GM23248 (cell line): ENCODE data around the gene MAGI3.

Experiments used
- EZH2 ChIP-seq: fragments of 200-600 bp; sonication (generic); IDR thresholded peaks from 2 replicates; pipeline ENCODE4 v1.6.1; 2018; ENCODE audit warnings: antibody characterized with exemption, mild to moderate bottlenecking; ENCODE audit not compliant: insufficient read depth, poor library complexity, severe bottlenecking
- EZH2phosphoT487 ChIP-seq: fragments of 200-600 bp; sonication (generic); IDR thresholded peaks from 2 replicates; pipeline ENCODE4 v1.6.1; 2018; ENCODE audit warnings: antibody characterized with exemption, moderate library complexity, mild to moderate bottlenecking, low read depth; ENCODE audit not compliant: insufficient read depth

- no peak for TF ChIP-seq EZH2
- no peak for TF ChIP-seq EZH2phosphoT487
Measured at GRCh38 chr1:113669988-113670387, 279.7 kb downstream of the MAGI3 start.
